ENCODE results near the gene MPC1.
"Not testable (repeated sequence)": the region's sequence is repeated elsewhere in the genome, so short reads cannot be mapped to it uniquely, and the experiment has no call there.

Gene MPC1

GRCh38 chr6:166405386-166405785 is 22.6 kb upstream of the MPC1 start:
- DNase-seq = no peak

GRCh38 chr6:166402582-166403277 is 20.0 kb upstream of the MPC1 start:
- no peak for DNase-seq

- DNase-seq = peak; percentile 66
Observed at GRCh38 chr6:166400649-166401250, 18.0 kb upstream of the MPC1 start.

- DNase-seq = no peak
Observed at GRCh38 chr6:166400181-166400580, 17.4 kb upstream of the MPC1 start.

GRCh38 chr6:166398348-166398747 is 15.6 kb upstream of the MPC1 start:
- DNase-seq = no peak

GRCh38 chr6:166397849-166398248 is 15.1 kb upstream of the MPC1 start:
- DNase-seq = no peak

- no peak for DNase-seq
Observed at GRCh38 chr6:166395778-166396177, 13.0 kb upstream of the MPC1 start.

GRCh38 chr6:166395351-166395750 is 12.6 kb upstream of the MPC1 start:
- no peak for DNase-seq

GRCh38 chr6:166394036-166394892 is 11.5 kb upstream of the MPC1 start:
- no peak for DNase-seq

- DNase-seq = no peak
Observed at GRCh38 chr6:166393535-166393823, 10.7 kb upstream of the MPC1 start.

- not testable (repeated sequence) for DNase-seq
Observed at GRCh38 chr6:166392755-166393534, 10.2 kb upstream of the MPC1 start.

GRCh38 chr6:166389119-166389518 is 6.4 kb upstream of the MPC1 start:
- DNase-seq = no peak

- DNase-seq = no peak
Observed at GRCh38 chr6:166388290-166389004, 5.7 kb upstream of the MPC1 start.

- no peak for DNase-seq
Observed at GRCh38 chr6:166387642-166388289, 5.0 kb upstream of the MPC1 start.

- DNase-seq = not testable (repeated sequence)
Observed at GRCh38 chr6:166387098-166387497, 4.4 kb upstream of the MPC1 start.

GRCh38 chr6:166386111-166386510 is 3.4 kb upstream of the MPC1 start:
- no peak for DNase-seq

- peak; percentile 42 for DNase-seq
Observed at GRCh38 chr6:166383802-166384363, 1.1 kb upstream of the MPC1 start.

- no peak for DNase-seq
Observed at GRCh38 chr6:166382500-166382932, 224 bp downstream of the MPC1 start.

- peak; percentile 77 for DNase-seq
Observed at GRCh38 chr6:166381733-166382499, 824 bp downstream of the MPC1 start.

GRCh38 chr6:166381381-166381732 is 1.4 kb downstream of the MPC1 start:
- no peak for DNase-seq

- DNase-seq = no peak
Observed at GRCh38 chr6:166379800-166380199, 2.9 kb downstream of the MPC1 start.

Measured in activated CD4-positive, alpha-beta T cell treated with anti-CD3 and anti-CD28 coated beads, Interleukin-10, Interleukin-2, amounts not matched to agents 100 ng/mL and 50 ng/mL, durations not matched to agents 16 hours and 8 hours (primary cell).